HepG2 (cell line): ENCODE measurements around the gene ZNF213. TPM values are rescaled to one million over a fixed set of nuclear protein-coding genes. Genes with fewer than 3 reads are reported as not detected.
A peak's percentile ranks its signal among the peaks of the same experiment; 100 is the strongest.

Experiments used
- ATM ChIP-seq: fragments of 450-650 bp; IDR thresholded peaks from 2 replicates; pipeline ENCODE4 v1.7.1; 2017; ENCODE audit warnings: mild to moderate bottlenecking, borderline replicate concordance
- CHD2 ChIP-seq: IDR thresholded peaks from 2 replicates; pipeline ENCODE4 v1.6.1; 2011; ENCODE audit warnings: low read depth, low read length, improper control_type of control experiment
- CREB1 ChIP-seq, 2 experiments: fragments of 450-650 bp in 1 of 2; IDR thresholded peaks; 2 replicates each; pipeline ENCODE4 v1.6.1; 2016 to 2017; ENCODE audit warnings: control low read depth in 1 of 2, mild to moderate bottlenecking in 1 of 2, missing compliant biosample characterization in 1 of 2, missing genetic modification characterization in 1 of 2
- FOXJ3 ChIP-seq: sonication (generic); formaldehyde crosslinking; IDR thresholded peaks from 2 replicates; pipeline ENCODE4 v1.4.0; 2020; ENCODE audit warnings: missing genetic modification reagents, mild to moderate bottlenecking, borderline replicate concordance
- HDAC6 ChIP-seq: fragments of 200-600 bp; sonication (generic); IDR thresholded peaks from 2 replicates; pipeline ENCODE4 v1.7.0; 2017; ENCODE audit warnings: mild to moderate bottlenecking, antibody characterized with exemption, low read length, low read depth
- NCOA5 ChIP-seq: sonication (generic); formaldehyde crosslinking; IDR thresholded peaks from 2 replicates; pipeline ENCODE4 v1.4.0; 2020; ENCODE audit warnings: missing genetic modification reagents
- NONO ChIP-seq, 2 experiments: fragments of 450-650 bp in 1 of 2; sonication (generic) in 1 of 2; formaldehyde crosslinking in 1 of 2; IDR thresholded peaks in 1 of 2; conservative IDR thresholded peaks in 1 of 2; 2 replicates each; pipeline versions ENCODE4 v1.6.1 to v1.8.0; 2017 to 2022; ENCODE audit warnings: mild to moderate bottlenecking in 1 of 2, missing genetic modification reagents in 1 of 2, moderate library complexity in 1 of 2
- ONECUT2 ChIP-seq: sonication (generic); formaldehyde crosslinking; IDR thresholded peaks from 2 replicates; pipeline ENCODE4 v1.4.0; 2020; ENCODE audit warnings: missing genetic modification reagents
- PAXIP1 ChIP-seq: sonication (generic); formaldehyde crosslinking; conservative IDR thresholded peaks from 2 replicates; pipeline ENCODE4 v1.4.0; 2020; ENCODE audit warnings: mild to moderate bottlenecking, missing genetic modification reagents, moderate library complexity
- TAF15 ChIP-seq: fragments of 200-400 bp; formaldehyde crosslinking; IDR thresholded peaks from one replicate; pipeline ENCODE4 v1.6.1; 2018; ENCODE audit warnings: mild to moderate bottlenecking, low read depth, low read length; ENCODE audit not compliant: poor library complexity, severe bottlenecking
- TBL1XR1 ChIP-seq: fragments of 150-350 bp; IDR thresholded peaks from 2 replicates; pipeline ENCODE4 v1.6.1; 2014; ENCODE audit warnings: borderline replicate concordance, low read length; ENCODE audit not compliant: partially characterized antibody
- THAP11 ChIP-seq: IDR thresholded peaks from 2 replicates; pipeline ENCODE4 v1.6.1; 2016; ENCODE audit warnings: missing biosample characterization, missing genetic modification reagents
- ZFP91 ChIP-seq: sonication (generic); formaldehyde crosslinking; IDR thresholded peaks from 2 replicates; pipeline ENCODE4 v1.9.0; 2022; ENCODE audit warnings: missing genetic modification reagents, mild to moderate bottlenecking, borderline replicate concordance
- ZFX ChIP-seq: sonication (generic); formaldehyde crosslinking; IDR thresholded peaks from 2 replicates; pipeline ENCODE4 v1.4.0; 2020; ENCODE audit warnings: mild to moderate bottlenecking, low read depth, missing genetic modification reagents, moderate library complexity
- ZKSCAN5 ChIP-seq: sonication (generic); formaldehyde crosslinking; IDR thresholded peaks from 2 replicates; pipeline ENCODE4 v1.5.1; 2020; ENCODE audit warnings: mild to moderate bottlenecking, missing genetic modification reagents
- ZMYM3 ChIP-seq: sonication (generic); formaldehyde crosslinking; IDR thresholded peaks from 2 replicates; pipeline ENCODE4 v1.5.1; 2020; ENCODE audit warnings: mild to moderate bottlenecking, missing genetic modification reagents
- ZNF160 ChIP-seq: sonication (generic); formaldehyde crosslinking; IDR thresholded peaks from 2 replicates; pipeline ENCODE4 v1.8.0; 2022; ENCODE audit warnings: mild to moderate bottlenecking, inconsistent platforms, missing genetic modification reagents
- ZNF251 ChIP-seq: sonication (generic); formaldehyde crosslinking; IDR thresholded peaks from 2 replicates; pipeline ENCODE4 v1.9.0; 2021; ENCODE audit warnings: mild to moderate bottlenecking, missing genetic modification reagents
- ZNF256 ChIP-seq: sonication (generic); formaldehyde crosslinking; conservative IDR thresholded peaks from 2 replicates; pipeline ENCODE4 v1.4.0; 2020; ENCODE audit warnings: missing genetic modification reagents
- ZNF567 ChIP-seq: sonication (generic); formaldehyde crosslinking; IDR thresholded peaks from 2 replicates; pipeline ENCODE4 v1.8.1; 2023; ENCODE audit warnings: mild to moderate bottlenecking, missing genetic modification reagents, borderline replicate concordance
- ZNF589 ChIP-seq: sonication (generic); formaldehyde crosslinking; conservative IDR thresholded peaks from 2 replicates; pipeline ENCODE4 v1.8.0; 2022; ENCODE audit warnings: mild to moderate bottlenecking, moderate library complexity, missing genetic modification reagents
- ZNF598 ChIP-seq: sonication (generic); formaldehyde crosslinking; IDR thresholded peaks from 2 replicates; pipeline ENCODE4 v1.5.1; 2020; ENCODE audit warnings: mild to moderate bottlenecking, missing genetic modification reagents, borderline replicate concordance
- ZNF891 ChIP-seq: sonication (generic); formaldehyde crosslinking; IDR thresholded peaks from 2 replicates; pipeline ENCODE4 v1.5.0; 2020; ENCODE audit warnings: mild to moderate bottlenecking, missing genetic modification reagents
- polyA plus RNA-seq, 8 experiments: library from polyadenylated mRNA; depleted of rRNA in 3 of 8; stranded (reverse) in 7 of 8; unstranded in 1 of 8; fragments of >200 nt; fragmentation: Illumina TruSeq in 4 of 8; extraction: Trizol in 4 of 8; gene quantifications; 2 replicates each; pipeline versions ENCODE4 v1.2.1 to v1.2.3, GENCODE V29; 2011 to 2016; ENCODE audit warnings: low read depth in 4 of 8, missing spikeins in 1 of 8, mixed read lengths in 1 of 8; ENCODE audit not compliant: insufficient read depth in 1 of 8
- total RNA-seq, 5 experiments: library from RNA; depleted of rRNA; stranded (reverse); fragments of >200 nt; fragmentation: Illumina TruSeq; extraction: Trizol; gene quantifications; 2 replicates each; pipeline ENCODE4 v1.2.3, GENCODE V29; 2016; ENCODE audit warnings: low read depth in 1 of 5
- TF ChIP-seq, protein P1 (sequence below): IDR thresholded peaks from 2 replicates; pipeline ENCODE4 v1.6.1; 2012; ENCODE audit warnings: inconsistent platforms

ZNF213 gene
- total and polyA plus RNA-seq, 2 of the 13 experiments (the other 11 are each of a cell fraction or from before 2014, with no cell fraction given) = 0.59 to 0.97 TPM

DNA sequence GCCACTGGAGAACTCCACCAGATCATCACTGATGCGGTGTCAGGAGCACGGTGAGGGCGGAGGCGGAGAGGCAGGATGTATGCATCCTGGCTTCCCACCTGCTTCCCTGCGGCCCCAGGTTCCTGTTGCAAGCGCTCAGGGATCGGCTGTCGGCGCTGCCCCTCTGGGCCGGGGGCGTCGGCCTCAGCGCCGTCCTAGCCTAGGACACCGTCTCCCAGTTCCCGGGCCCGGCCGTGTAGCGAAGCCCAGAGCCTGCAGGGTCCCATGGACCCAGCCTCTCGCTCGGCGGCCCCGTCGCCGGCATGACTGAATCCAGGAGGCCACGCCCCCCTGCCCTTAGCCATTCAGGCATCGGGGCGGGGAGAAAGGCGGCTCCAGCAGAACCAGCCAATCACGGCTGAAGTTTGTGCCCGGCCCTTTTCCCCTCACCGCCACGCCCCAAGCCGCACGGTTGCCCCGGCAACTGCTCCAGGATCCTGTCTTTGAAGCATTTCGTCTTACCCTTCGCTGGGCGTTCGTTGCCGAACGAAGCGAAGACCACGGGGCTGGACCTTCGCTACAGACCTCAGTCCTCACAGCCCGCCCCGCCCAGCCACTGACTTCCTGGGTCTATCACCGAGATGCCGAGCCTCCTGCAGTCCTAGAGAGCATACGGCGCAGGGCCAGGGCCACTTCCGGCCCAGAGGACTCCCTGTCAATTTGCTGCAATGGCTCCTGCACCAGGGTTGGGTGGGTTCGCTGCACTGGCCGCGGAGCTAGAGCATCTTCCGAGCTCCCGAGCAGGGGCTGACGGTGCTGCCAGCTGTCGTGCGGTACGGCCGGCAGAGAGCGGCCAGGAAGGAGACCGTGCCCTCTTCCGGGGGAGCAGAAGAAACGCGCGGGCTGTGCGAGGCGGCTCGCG is 10.6 kb upstream of the ZNF213 start (continued):
- TF ChIP-seq CREB1 (IDR thresholded peaks at IDR 0.05) = peak; percentile 72
- 0 out of 2 replicates have a peak, but pooled peaks have one; percentile 53 for TF ChIP-seq CREB1 (CRISPR knock-in tag; IDR thresholded peaks at IDR 0.05)
- TF ChIP-seq THAP11 (CRISPR knock-in tag) = peak; percentile 67
- TF ChIP-seq ZNF567 (CRISPR knock-in tag) = no peak
- TF ChIP-seq, protein P1, sequence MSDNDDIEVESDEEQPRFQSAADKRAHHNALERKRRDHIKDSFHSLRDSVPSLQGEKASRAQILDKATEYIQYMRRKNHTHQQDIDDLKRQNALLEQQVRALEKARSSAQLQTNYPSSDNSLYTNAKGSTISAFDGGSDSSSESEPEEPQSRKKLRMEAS = peak; percentile 47; the same call in 1 of the 2 replicates
- no peak for TF ChIP-seq ZNF251 (CRISPR knock-in tag)
- peak; percentile 17; the same call in 1 of the 2 replicates for TF ChIP-seq ZNF589
- TF ChIP-seq ZFP91 (CRISPR knock-in tag) = peak; percentile 63; the same call in 1 of the 2 replicates
- TF ChIP-seq ZNF160 (CRISPR knock-in tag) = no peak
- peak; percentile 29; the same call in 1 of the 2 replicates for TF ChIP-seq FOXJ3 (CRISPR knock-in tag)
- no peak for TF ChIP-seq HDAC6
- TF ChIP-seq ZFX (CRISPR knock-in tag) = peak; percentile 50; the same call in 1 of the 2 replicates
- peak; percentile 55; the same call in 1 of the 2 replicates for TF ChIP-seq ZNF598 (CRISPR knock-in tag)
- no peak for TF ChIP-seq TBL1XR1
- peak; percentile 86 for TF ChIP-seq TAF15
- TF ChIP-seq ZKSCAN5 (CRISPR knock-in tag) = no peak
- TF ChIP-seq ONECUT2 (CRISPR knock-in tag) = no peak
- TF ChIP-seq PAXIP1 (CRISPR knock-in tag) = peak; percentile 20; the same call in 1 of the 2 replicates
- peak; percentile 89 for TF ChIP-seq ZNF891 (CRISPR knock-in tag)
- no peak for TF ChIP-seq ATM
- TF ChIP-seq ZMYM3 (CRISPR knock-in tag) = no peak
- TF ChIP-seq ZNF256 = no peak
- no peak for TF ChIP-seq CHD2
- TF ChIP-seq NONO (IDR thresholded peaks at IDR 0.05) = no peak
- TF ChIP-seq NONO (CRISPR knock-in tag; conservative IDR thresholded peaks at IDR 0.05) = peak; percentile 83
- TF ChIP-seq NCOA5 = no peak
